ENCODE data around the gene NCAPG2. TPM values are rescaled to one million over a fixed set of nuclear protein-coding genes. Genes with fewer than 3 reads are reported as not detected.

Gene NCAPG2
- total and polyA plus RNA-seq, 10 of the 15 experiments (the other 5 are each of a cell fraction or from before 2014, with no cell fraction given) = 11.2 to 78.2 (median 49.2) TPM

GRCh38 chr7:158699341-158699740, 5.3 kb downstream of the NCAPG2 start:
- no peaks in the 10 kb centered on the region for H4K20me1 ChIP-seq (ENCODE audit: control insufficient read depth, insufficient read depth)
- RAD21 ChIA-PET (ENCODE audit: unreplicated experiment) = interaction anchor here (1.0 to 5.6 kb wide), 2 partner anchors 278 kb away, joined by 5 to 59 read pairs; no protein-coding TSS in a partner anchor
- H3K9ac ChIP-seq (ENCODE audit: control insufficient read depth, insufficient read depth, low read length) = no peak overlapping the region
- in situ Hi-C loops (cut with MboI) (loop anchor here (5.0 kb wide), 1 partner anchor 278 kb away; no protein-coding TSS in a partner anchor), intact Hi-C loops (cut with micrococcal nuclease; ENCODE audit: unreplicated experiment) (no loop called here)
- FAIRE-seq = no peak
- no peak overlapping the region for H3K27ac ChIP-seq (ENCODE audit: control insufficient read depth, insufficient read depth)
- no peaks in the 10 kb centered on the region for H3K27me3 ChIP-seq (replicated peaks in 1 of 2; ENCODE audit: control insufficient read depth in 2 of 2, insufficient read depth in 2 of 2, low read length in 1 of 2)
- DNase-seq (ENCODE audit: low read depth, low spot score) = no peak
- H3K79me2 ChIP-seq (ENCODE audit: control insufficient read depth, insufficient read depth, low read length) = peaks cover 53% of the 10 kb centered on the region
- H3K9me3 ChIP-seq (replicated peaks; ENCODE audit: control insufficient read depth, insufficient read depth, low read length) = no peaks in the 10 kb centered on the region; the same call in 2 of the 3 replicates
- POLR2A ChIA-PET = interaction anchor here (0.7 kb wide), 1 partner anchor 47 kb away, joined by 3 read pairs; no protein-coding TSS in a partner anchor
- H3K4me1 ChIP-seq (ENCODE audit: control insufficient read depth, insufficient read depth, low read length) = peaks cover 3% of the 10 kb centered on the region
- no peak overlapping the region for H3K4me3 ChIP-seq
- CTCF ChIA-PET = interaction anchor here (1.7 to 7.0 kb wide), 2 partner anchors 8 to 278 kb away, joined by 4 to 78 read pairs; no protein-coding TSS in a partner anchor
- no peak overlapping the region; the same call in 1 of the 2 replicates for H3K4me2 ChIP-seq (ENCODE audit: control insufficient read depth, insufficient read depth)
- no peak overlapping the region; the same call in 1 of the 2 replicates for H2AFZ ChIP-seq (ENCODE audit: control insufficient read depth, low read depth, low read length)
- ATAC-seq = no peak; the same call in 2 of the 3 replicates
- H3K36me3 ChIP-seq (ENCODE audit: control insufficient read depth in 2 of 2, insufficient read depth in 2 of 2, low read length in 1 of 2) = peaks cover 10 to 12% of the 10 kb centered on the region in 2 experiments; a peak in 3 of 4 replicates
- SMC1A ChIA-PET (ENCODE audit: uncharacterized antibody, unreplicated experiment) = interaction anchor here (8.2 kb wide), 1 partner anchor 278 kb away, joined by 62 read pairs; no protein-coding TSS in a partner anchor
- WGBS (ENCODE audit: insufficient coverage, insufficient replicate concordance, low lambda C conversion rate, missing lambda C conversion rate) = 0% methylated on average over 1 of the region's 1 CpG
- BruUV-seq (replicated peaks) = no TSS peak
- TF ChIP-seq NFYA (IDR thresholded peaks at IDR 0.05; ENCODE audit: borderline replicate concordance, low read depth, low read length) (no peak), MLLT1 (IDR thresholded peaks at IDR 0.05) (no peak), BCLAF1 (IDR thresholded peaks at IDR 0.05) (no peak), MEF2B (IDR thresholded peaks at IDR 0.05; ENCODE audit: partially characterized antibody, poor library complexity, severe bottlenecking) (no peak), FOXM1 (IDR thresholded peaks at IDR 0.05; ENCODE audit: low read depth, low read length) (no peak), NR2F1 (conservative IDR thresholded peaks at IDR 0.05) (no peak), ZBED1 (IDR thresholded peaks at IDR 0.05; ENCODE audit: borderline replicate concordance) (no peak), E4F1 (IDR thresholded peaks at IDR 0.05; ENCODE audit: borderline replicate concordance, partially characterized antibody) (no peak), SUPT20H (IDR thresholded peaks at IDR 0.05; ENCODE audit: borderline replicate concordance, control insufficient read depth, low read depth, low read length) (no peak), ZNF274 (IDR thresholded peaks at IDR 0.05; ENCODE audit: insufficient read depth, insufficient read length) (no peak), ATF3 (IDR thresholded peaks at IDR 0.05; ENCODE audit: borderline replicate concordance, extremely low read depth, low read depth, low read length) (no peak), NKRF (conservative IDR thresholded peaks at IDR 0.05) (no peak), EED (IDR thresholded peaks at IDR 0.05; ENCODE audit: low read depth) (no peak)
